Panc1 (cell line): ENCODE measurements around the gene RMND5A. TPM values are rescaled to one million over a fixed set of nuclear protein-coding genes. Genes with fewer than 3 reads are reported as not detected.

Experiments
- ATAC-seq: fragments of 200-7000 bp; cut with Tn5 transposase; 2 replicates; pipeline ENCODE4 v1.9.1; 2020; ENCODE audit warnings: mild to moderate bottlenecking, moderate library complexity
- BruUV-seq: library from RNA; stranded (reverse); fragments of 400-500 nt; replicated peaks from 2 replicates; lab custom pipeline; 2021; lab: Mats Ljungman, UMichigan
- CTCF ChIA-PET: fragments of 300-600 bp; sonication (Branson Sonifier 250); formaldehyde crosslinking; loops from one replicate; lab custom pipeline; 2022; ENCODE audit warnings: antibody characterized with exemption; lab: Charles Lee
- POLR2A ChIA-PET: fragments of 300-600 bp; sonication (Branson Sonifier 250); formaldehyde crosslinking; loops from one replicate; lab custom pipeline; 2022; ENCODE audit warnings: antibody characterized with exemption; lab: Charles Lee
- DNase-seq: peaks from one replicate; pipeline ENCODE4 v3.0.0-alpha.2; 2010; ENCODE audit warnings: low read depth, low spot score
- H3K27ac ChIP-seq: 2 replicates; pipeline ENCODE4 v1.5.1; 2011; ENCODE audit warnings: mild to moderate bottlenecking, low read length, inconsistent platforms
- H3K27me3 ChIP-seq: fragments of 200-500 bp; sonication (Bioruptor generic); 2 replicates; pipeline ENCODE4 v1.6.0; 2014; ENCODE audit warnings: low read length, inconsistent platforms; ENCODE audit not compliant: control insufficient read depth, insufficient read depth
- H3K36me3 ChIP-seq: fragments of 200-500 bp; sonication (Bioruptor generic); 2 replicates; pipeline ENCODE4 v1.5.1; 2014; ENCODE audit warnings: inconsistent platforms, mild to moderate bottlenecking, low read length, moderate library complexity; ENCODE audit not compliant: control insufficient read depth, insufficient read depth
- H3K4me1 ChIP-seq: 2 replicates; pipeline ENCODE4 v1.5.1; 2011; ENCODE audit warnings: inconsistent platforms, mild to moderate bottlenecking, low read length, moderate library complexity; ENCODE audit not compliant: control insufficient read depth, insufficient read depth
- H3K4me3 ChIP-seq, 2 experiments: 2 replicates each; pipeline ENCODE4 v1.5.1; 2011 to 2012; ENCODE audit warnings: low read depth in 2 of 2, low read length in 2 of 2, mild to moderate bottlenecking in 2 of 2, inconsistent platforms in 1 of 2, moderate library complexity in 1 of 2
- H3K9me3 ChIP-seq: fragments of 200-500 bp; sonication (Bioruptor generic); 2 replicates; pipeline ENCODE4 v1.5.1; 2014; ENCODE audit warnings: low read depth, mild to moderate bottlenecking, inconsistent platforms, low read length, moderate library complexity; ENCODE audit not compliant: control insufficient read depth, insufficient read depth
- CTCF ChIP-seq: fragments of 450-650 bp; IDR thresholded peaks from 2 replicates; pipeline ENCODE4 v1.5.1; 2017; ENCODE audit warnings: mild to moderate bottlenecking
- POLR2AphosphoS5 ChIP-seq: IDR thresholded peaks from 2 replicates; pipeline ENCODE4 v1.6.1; 2012; ENCODE audit warnings: mild to moderate bottlenecking, low read depth, low read length, moderate library complexity
- REST ChIP-seq, 2 experiments: IDR thresholded peaks; 2 replicates each; pipeline ENCODE4 v1.6.1; 2011 to 2012; ENCODE audit warnings: low read depth in 2 of 2, control low read depth in 1 of 2, low read length in 1 of 2, mild to moderate bottlenecking in 1 of 2, moderate library complexity in 1 of 2; ENCODE audit not compliant: insufficient read depth in 1 of 2
- SIN3A ChIP-seq: IDR thresholded peaks from 2 replicates; pipeline ENCODE4 v1.6.1; 2012; ENCODE audit warnings: low read depth, mild to moderate bottlenecking, low read length, moderate library complexity, borderline replicate concordance; ENCODE audit not compliant: insufficient read depth
- TCF7L2 ChIP-seq: IDR thresholded peaks from 2 replicates; pipeline ENCODE4 v1.6.1; 2011; ENCODE audit warnings: mild to moderate bottlenecking, low read depth, low read length, inconsistent platforms
- in situ Hi-C: cut with HindIII; loops from 2 replicates; pipeline ENCODE4 v1.10.0; 2016; ENCODE audit warnings: low sequenced_read_pairs, low pct_unique_long_range_greater_than_20kb
- intact Hi-C: fragments of 100-400 bp; cut with micrococcal nuclease; formaldehyde crosslinking; loops from one replicate; pipeline ENCODE4 v1.10.0; 2022; ENCODE audit not compliant: unreplicated experiment
- total RNA-seq: library from RNA; stranded (reverse); gene quantifications from one replicate; pipeline ENCODE4 v1.2.1, GENCODE V29; 2021; ENCODE audit not compliant: unreplicated experiment

The RMND5A gene
- total RNA-seq, 1 experiment from 2014 or later: 42.8 TPM

- no peaks in the 10 kb centered on the region for H3K36me3 ChIP-seq
- H3K4me3 ChIP-seq: no peak overlapping the region
- BruUV-seq: no TSS peak
- TF ChIP-seq CTCF: no peak
- no peak for TF ChIP-seq REST (IDR thresholded peaks at IDR 0.05; ENCODE audit: insufficient read depth in 1 of 2, low read depth in 2 of 2, low read length in 1 of 2)
- no peak for TF ChIP-seq TCF7L2
- TF ChIP-seq SIN3A: no peak
- no peak for TF ChIP-seq POLR2AphosphoS5
- no peaks in the 10 kb centered on the region for H3K27me3 ChIP-seq
- no peaks in the 10 kb centered on the region for H3K4me1 ChIP-seq
- intact Hi-C loops: no loop called here
- H3K9me3 ChIP-seq: peaks cover 13% of the 10 kb centered on the region; the same call in 1 of the 2 replicates
- in situ Hi-C loops: no loop called here
- H3K27ac ChIP-seq: no peak overlapping the region
- CTCF ChIA-PET: interaction anchor here (0.7 kb wide), 1 partner anchor 372 kb away, joined by 3 read pairs; no protein-coding TSS in a partner anchor
- DNase-seq: no peak
- no peak for ATAC-seq
- POLR2A ChIA-PET: no interaction called here
Observed at GRCh38 chr2:86800856-86801567, 80.9 kb downstream of the RMND5A start.

- ATAC-seq (no peak), DNase-seq (no peak)
- in situ Hi-C loops: no loop called here
- BruUV-seq: no TSS peak
- ChIA-PET POLR2A (no interaction called here), CTCF (no interaction called here)
- intact Hi-C loops: no loop called here
- TF ChIP-seq TCF7L2: no peak
- TF ChIP-seq POLR2AphosphoS5: no peak
- TF ChIP-seq SIN3A: no peak
- TF ChIP-seq REST (IDR thresholded peaks at IDR 0.05; ENCODE audit: insufficient read depth in 1 of 2, low read depth in 2 of 2, low read length in 1 of 2): no peak
- TF ChIP-seq CTCF: no peak
- no peaks in the 10 kb centered on the region for H3K36me3 ChIP-seq
- H3K27ac ChIP-seq: no peak overlapping the region
- H3K27me3 ChIP-seq: no peaks in the 10 kb centered on the region
- no peak overlapping the region for H3K4me3 ChIP-seq
- H3K4me1 ChIP-seq: 0 out of 2 replicates have a peak, but pooled peaks cover 4% of the 10 kb centered on the region
- no peaks in the 10 kb centered on the region for H3K9me3 ChIP-seq
Observed at GRCh38 chr2:86806059-86806857, 86.2 kb downstream of the RMND5A start.
